Transverse colon (tissue), 4 donors: ENCODE results near the gene ZNF296.

Experiments
- POLR2AphosphoS5 ChIP-seq, 3 donors: sonication (generic); formaldehyde crosslinking; IDR thresholded peaks; one replicate each; pipeline ENCODE4 v1.6.1; 2016; ENCODE audit warnings: antibody characterized with exemption in 3 of 3
- TF ChIP-seq, protein P1 (sequence below), 5 experiments: fragments of 200-600 bp in 3 of 5; fragments of 450-650 bp in 2 of 5; sonication (generic) in 3 of 5; IDR thresholded peaks; 1 replicate in 2 of 5; 2 replicates in 3 of 5; pipeline ENCODE4 v1.5.1; 2016 to 2017; ENCODE audit warnings: antibody characterized with exemption in 5 of 5, inconsistent platforms in 3 of 5, mild to moderate bottlenecking in 2 of 5, moderate library complexity in 1 of 5

GRCh38 chr19:45103156-45103507, 26.9 kb upstream of the ZNF296 start:
- no peak for TF ChIP-seq POLR2AphosphoS5 (IDR thresholded peaks at IDR 0.05)
- TF ChIP-seq, protein P1, sequence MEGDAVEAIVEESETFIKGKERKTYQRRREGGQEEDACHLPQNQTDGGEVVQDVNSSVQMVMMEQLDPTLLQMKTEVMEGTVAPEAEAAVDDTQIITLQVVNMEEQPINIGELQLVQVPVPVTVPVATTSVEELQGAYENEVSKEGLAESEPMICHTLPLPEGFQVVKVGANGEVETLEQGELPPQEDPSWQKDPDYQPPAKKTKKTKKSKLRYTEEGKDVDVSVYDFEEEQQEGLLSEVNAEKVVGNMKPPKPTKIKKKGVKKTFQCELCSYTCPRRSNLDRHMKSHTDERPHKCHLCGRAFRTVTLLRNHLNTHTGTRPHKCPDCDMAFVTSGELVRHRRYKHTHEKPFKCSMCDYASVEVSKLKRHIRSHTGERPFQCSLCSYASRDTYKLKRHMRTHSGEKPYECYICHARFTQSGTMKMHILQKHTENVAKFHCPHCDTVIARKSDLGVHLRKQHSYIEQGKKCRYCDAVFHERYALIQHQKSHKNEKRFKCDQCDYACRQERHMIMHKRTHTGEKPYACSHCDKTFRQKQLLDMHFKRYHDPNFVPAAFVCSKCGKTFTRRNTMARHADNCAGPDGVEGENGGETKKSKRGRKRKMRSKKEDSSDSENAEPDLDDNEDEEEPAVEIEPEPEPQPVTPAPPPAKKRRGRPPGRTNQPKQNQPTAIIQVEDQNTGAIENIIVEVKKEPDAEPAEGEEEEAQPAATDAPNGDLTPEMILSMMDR (IDR thresholded peaks at IDR 0.05): no peak
